Transverse colon (tissue), 4 donors: ENCODE data around the gene HYAL3. TPM values are rescaled to one million over a fixed set of nuclear protein-coding genes. Genes with fewer than 3 reads are reported as not detected.
A peak's percentile ranks its signal among the peaks of the same experiment; 100 is the strongest.

ENCODE experiments used
- DNase-seq: peaks from one replicate; pipeline ENCODE4 v3.0.0-alpha.2; 2019
- H3K27ac ChIP-seq, 4 donors: fragments of 200-600 bp; sonication (generic); 2 replicates each; pipeline ENCODE4 v1.5.1; 2016 to 2018; ENCODE audit warnings: inconsistent platforms in 4 of 4
- H3K27me3 ChIP-seq: fragments of 200-600 bp; sonication (generic); 2 replicates; pipeline ENCODE4 v1.5.1; 2017; ENCODE audit warnings: inconsistent platforms
- H3K36me3 ChIP-seq, 4 donors: fragments of 200-600 bp; sonication (generic); 2 replicates each; pipeline ENCODE4 v1.5.1; 2017 to 2019; ENCODE audit warnings: inconsistent platforms in 4 of 4
- H3K4me1 ChIP-seq, 4 donors: fragments of 200-600 bp; sonication (generic); 2 replicates each; pipeline ENCODE4 v1.5.1; 2017 to 2020; ENCODE audit warnings: inconsistent platforms in 4 of 4
- H3K4me3 ChIP-seq, 4 donors: fragments of 200-600 bp; sonication (generic); 1 replicate in 1 of 4; 2 replicates in 3 of 4; pipeline versions ENCODE4 v1.5.1 to v1.6.1; 2017 to 2019; ENCODE audit warnings: inconsistent platforms in 4 of 4
- H3K9me3 ChIP-seq, 2 donors: fragments of 200-600 bp; sonication (generic); 2 replicates each; pipeline ENCODE4 v1.5.1; 2017 to 2019; ENCODE audit warnings: inconsistent platforms in 2 of 2
- CTCF ChIP-seq, 5 experiments: fragments of 200-600 bp in 3 of 5; fragments of 450-650 bp in 2 of 5; sonication (generic) in 3 of 5; IDR thresholded peaks; 1 replicate in 2 of 5; 2 replicates in 3 of 5; pipeline ENCODE4 v1.5.1; 2016 to 2017; ENCODE audit warnings: antibody characterized with exemption in 5 of 5, inconsistent platforms in 3 of 5, mild to moderate bottlenecking in 2 of 5, moderate library complexity in 1 of 5
- EP300 ChIP-seq: sonication (generic); formaldehyde crosslinking; IDR thresholded peaks from one replicate; pipeline ENCODE4 v1.6.1; 2017; ENCODE audit warnings: antibody characterized with exemption, low read depth
- POLR2A ChIP-seq: fragments of 450-650 bp; IDR thresholded peaks from one replicate; pipeline ENCODE4 v1.6.1; 2016; ENCODE audit warnings: antibody characterized with exemption, mild to moderate bottlenecking, moderate library complexity
- POLR2AphosphoS5 ChIP-seq, 3 donors: sonication (generic); formaldehyde crosslinking; IDR thresholded peaks; one replicate each; pipeline ENCODE4 v1.6.1; 2016; ENCODE audit warnings: antibody characterized with exemption in 3 of 3
- WGBS, 2 donors: methylation state at CpG; one replicate each; pipeline ENCODE4 v1.1.5; 2018; ENCODE audit warnings: low coverage in 1 of 2; 5-methylcytosine and 5-hydroxymethylcytosine counted together
- in situ Hi-C, 4 donors: fragments of 200-750 bp; cut with MboI; loops; one replicate each; pipeline versions ENCODE4 v1.15.0 to v1.15.1; 2017; ENCODE audit warnings: low sequenced_read_pairs in 3 of 4, low pct_ligation_motif_present in 1 of 4, low pct_unique_long_range_greater_than_20kb in 1 of 4
- intact Hi-C: fragments of 100-400 bp; cut with DNase I; formaldehyde crosslinking; loops from one replicate; pipeline ENCODE4 v1.15.1; 2023; ENCODE audit warnings: low total_unique reads
- total RNA-seq, 4 donors: library from RNA; depleted of rRNA; stranded (reverse); fragments of >200 nt; gene quantifications; one replicate each; pipeline ENCODE4 v1.1.0, GENCODE V29; 2016

Gene HYAL3
- total RNA-seq, 4 donors from 2014 or later: 0.79 to 11.2 (median 3.8) TPM

GRCh38 chr3:50294089-50294488, 5.1 kb downstream of the HYAL3 start:
- Histone ChIP-seq H3K27me3 (no peaks in the 10 kb centered on the region), H3K36me3 (peaks cover 0 to 3% (median 0%) of the 10 kb centered on the region in 4 donors), H3K4me3 (no peak overlapping the region), H3K4me1 (peaks cover 21 to 36% (median 27%) of the 10 kb centered on the region in 4 donors), H3K27ac (no peak overlapping the region), H3K9me3 (no peaks in the 10 kb centered on the region)
- WGBS, 2 donors: 81 to 100% methylated on average over 1 to 4 of the region's 4 CpGs
- intact Hi-C loops: no loop called here
- no peak for DNase-seq
- no peak for TF ChIP-seq EP300
- no peak for TF ChIP-seq POLR2AphosphoS5 (IDR thresholded peaks at IDR 0.05)
- TF ChIP-seq CTCF (IDR thresholded peaks at IDR 0.05): no peak
- TF ChIP-seq POLR2A: no peak
- in situ Hi-C loops: no loop called here

GRCh38 chr3:50293079-50293801, 6.0 kb downstream of the HYAL3 start:
- no peak for DNase-seq
- Histone ChIP-seq H3K36me3 (peaks cover 0 to 8% (median under 1%) of the 10 kb centered on the region in 4 donors), H3K9me3 (no peaks in the 10 kb centered on the region), H3K27me3 (no peaks in the 10 kb centered on the region), H3K4me1 (peaks cover 16 to 28% (median 20%) of the 10 kb centered on the region in 4 donors), H3K4me3 (peak overlapping the region in 1 of 4 donors; percentile 97), H3K27ac (peak overlapping the region; percentile 83 to 92 (median 88))
- WGBS, 2 donors: 79% methylated on average over 12 of the region's 12 CpGs; no CpG with 5 or more reads in 1 of the 2 donors
- in situ Hi-C loops: no loop called here
- no peak for TF ChIP-seq POLR2AphosphoS5 (IDR thresholded peaks at IDR 0.05)
- TF ChIP-seq CTCF (IDR thresholded peaks at IDR 0.05): no peak
- no peak for TF ChIP-seq POLR2A
- TF ChIP-seq EP300: no peak
- intact Hi-C loops: no loop called here

GRCh38 chr3:50292159-50293078, 6.8 kb downstream of the HYAL3 start, which contains the start of gene IFRD2:
Gene IFRD2, minus strand, starts transcription at chr3:50292429. Its CDS starts 155 bp downstream, at chr3:50292274.
- Histone ChIP-seq H3K27me3 (no peaks in the 10 kb centered on the region), H3K36me3 (peaks cover 0 to 11% (median 5%) of the 10 kb centered on the region in 4 donors), H3K27ac (peak within 1 kb of the TSS; percentile 83 to 92 (median 88)), H3K4me3 (peak within 1 kb of the TSS; percentile 55 to 97 (median 86)), H3K9me3 (no peaks in the 10 kb centered on the region), H3K4me1 (peaks cover 13 to 25% (median 18%) of the 10 kb centered on the region in 4 donors)
- peak; percentile 97 for DNase-seq
- intact Hi-C loops: no loop called here
- in situ Hi-C loops: no loop called here
- WGBS, 2 donors: 2% methylated on average over 55 of the region's 67 CpGs; no CpG with 5 or more reads in 1 of the 2 donors
- TF ChIP-seq CTCF (IDR thresholded peaks at IDR 0.05) (peak in 1 of 5 experiments; percentile 19), POLR2A (peak; percentile 75), EP300 (no peak), POLR2AphosphoS5 (IDR thresholded peaks at IDR 0.05) (peak; percentile 70 to 90 (median 86))
